ENCODE results near the gene CFAP58.

The CFAP58 gene

DNA sequence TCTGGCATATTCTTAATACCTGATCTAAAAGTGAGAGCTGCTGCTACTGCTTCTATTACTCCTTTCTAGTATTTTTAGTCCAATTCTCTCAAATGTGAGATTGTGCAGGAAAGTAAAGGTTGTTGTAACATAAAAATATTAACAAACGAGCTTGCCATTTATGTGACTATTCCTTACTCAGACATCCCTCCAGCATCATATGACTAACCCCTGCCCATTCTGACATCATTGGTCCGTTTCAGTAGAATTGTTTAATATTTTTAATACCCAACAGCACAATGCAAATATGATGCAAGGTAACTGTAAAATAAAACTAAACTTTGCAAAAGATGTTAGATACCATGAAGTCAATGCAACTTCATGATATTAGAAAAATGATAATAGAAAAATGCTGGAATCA lies 83.6 kb downstream of the CFAP58 start:
- Histone ChIP-seq H3K27ac (no peak overlapping the region), H3K9me3 (no peaks in the 10 kb centered on the region), H3K4me3 (ENCODE audit: low read depth in 1 of 2, low read length in 1 of 2) (no peak overlapping the region), H3K27me3 (no peaks in the 10 kb centered on the region), H3K36me3 (no peaks in the 10 kb centered on the region), H3K4me1 (ENCODE audit: control insufficient read depth in 1 of 2, insufficient read depth in 1 of 2, low read depth in 1 of 2, low read length in 1 of 2) (peaks cover 3 to 16% of the 10 kb centered on the region in 2 experiments)
- TF ChIP-seq, protein P1, sequence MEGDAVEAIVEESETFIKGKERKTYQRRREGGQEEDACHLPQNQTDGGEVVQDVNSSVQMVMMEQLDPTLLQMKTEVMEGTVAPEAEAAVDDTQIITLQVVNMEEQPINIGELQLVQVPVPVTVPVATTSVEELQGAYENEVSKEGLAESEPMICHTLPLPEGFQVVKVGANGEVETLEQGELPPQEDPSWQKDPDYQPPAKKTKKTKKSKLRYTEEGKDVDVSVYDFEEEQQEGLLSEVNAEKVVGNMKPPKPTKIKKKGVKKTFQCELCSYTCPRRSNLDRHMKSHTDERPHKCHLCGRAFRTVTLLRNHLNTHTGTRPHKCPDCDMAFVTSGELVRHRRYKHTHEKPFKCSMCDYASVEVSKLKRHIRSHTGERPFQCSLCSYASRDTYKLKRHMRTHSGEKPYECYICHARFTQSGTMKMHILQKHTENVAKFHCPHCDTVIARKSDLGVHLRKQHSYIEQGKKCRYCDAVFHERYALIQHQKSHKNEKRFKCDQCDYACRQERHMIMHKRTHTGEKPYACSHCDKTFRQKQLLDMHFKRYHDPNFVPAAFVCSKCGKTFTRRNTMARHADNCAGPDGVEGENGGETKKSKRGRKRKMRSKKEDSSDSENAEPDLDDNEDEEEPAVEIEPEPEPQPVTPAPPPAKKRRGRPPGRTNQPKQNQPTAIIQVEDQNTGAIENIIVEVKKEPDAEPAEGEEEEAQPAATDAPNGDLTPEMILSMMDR (IDR thresholded peaks at IDR 0.05): no peak

DNA sequence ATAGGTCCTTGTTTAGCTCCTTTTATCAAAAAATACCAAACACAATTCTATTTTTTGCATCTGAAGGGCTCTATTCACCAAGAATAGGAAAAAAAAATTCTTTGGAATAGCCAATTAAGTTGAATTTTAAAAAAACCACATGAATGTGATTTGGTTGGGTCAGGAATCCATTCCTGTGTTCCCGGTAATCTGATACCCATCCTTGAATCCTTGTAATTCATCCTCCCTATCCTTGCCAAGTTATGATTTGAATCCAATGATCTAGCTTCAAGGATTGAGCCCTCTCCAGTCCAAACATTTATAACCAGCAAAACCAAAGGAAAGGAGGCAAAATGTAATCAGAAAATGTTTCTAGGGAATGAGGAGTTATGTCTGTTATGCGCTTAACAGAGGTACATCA lies 86.6 kb downstream of the CFAP58 start:
- no peaks in the 10 kb centered on the region for H3K9me3 ChIP-seq

DNA sequence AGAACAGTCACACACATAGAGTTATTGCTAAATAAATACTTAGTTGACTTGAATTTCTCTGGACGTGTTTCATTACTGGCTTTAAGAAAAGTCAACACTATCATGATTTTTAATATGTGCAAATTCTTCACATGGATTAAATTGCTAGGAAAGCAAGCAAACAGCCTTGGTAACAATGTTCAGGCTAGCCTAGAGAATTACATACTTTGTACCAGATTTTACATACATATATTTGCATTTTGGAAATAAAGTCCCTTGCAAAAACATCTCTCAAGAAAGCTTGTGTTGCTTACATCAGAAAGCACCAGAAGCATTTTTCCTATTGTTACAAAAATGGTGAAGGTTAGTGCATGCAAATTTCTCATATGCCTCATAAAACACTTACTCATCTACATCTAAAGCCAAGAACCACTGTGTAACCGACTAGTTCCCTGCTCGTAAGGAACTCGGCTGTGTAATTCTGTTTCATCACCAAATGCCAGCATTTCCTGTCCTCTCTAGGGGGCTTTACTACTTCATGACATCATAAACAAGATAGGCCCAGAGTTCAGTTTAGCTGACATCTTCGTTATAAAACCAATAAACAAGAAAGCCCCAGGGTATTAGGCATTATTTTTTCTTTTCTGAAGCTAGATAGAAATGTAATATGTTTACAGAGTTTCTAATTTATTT lies 87.8 kb downstream of the CFAP58 start:
- Histone ChIP-seq H3K27ac (peak overlapping the region; percentile 73), H3K4me1 (ENCODE audit: control insufficient read depth in 1 of 2, insufficient read depth in 1 of 2, low read depth in 1 of 2, low read length in 1 of 2) (peaks cover 3 to 16% of the 10 kb centered on the region in 2 experiments), H3K27me3 (no peaks in the 10 kb centered on the region), H3K36me3 (no peaks in the 10 kb centered on the region), H3K4me3 (ENCODE audit: low read depth in 1 of 2, low read length in 1 of 2) (no peak overlapping the region), H3K9me3 (no peaks in the 10 kb centered on the region)
- TF ChIP-seq, protein P1 (IDR thresholded peaks at IDR 0.05): no peak

More for the DNA sequence above, 86.6 kb downstream of the CFAP58 start:
- TF ChIP-seq, protein P1 (IDR thresholded peaks at IDR 0.05): no peak
- Histone ChIP-seq H3K4me3 (ENCODE audit: low read depth in 1 of 2, low read length in 1 of 2) (no peak overlapping the region), H3K27ac (no peak overlapping the region), H3K27me3 (no peaks in the 10 kb centered on the region), H3K36me3 (no peaks in the 10 kb centered on the region), H3K4me1 (ENCODE audit: control insufficient read depth in 1 of 2, insufficient read depth in 1 of 2, low read depth in 1 of 2, low read length in 1 of 2) (peaks cover 3 to 16% of the 10 kb centered on the region in 2 experiments)

DNA sequence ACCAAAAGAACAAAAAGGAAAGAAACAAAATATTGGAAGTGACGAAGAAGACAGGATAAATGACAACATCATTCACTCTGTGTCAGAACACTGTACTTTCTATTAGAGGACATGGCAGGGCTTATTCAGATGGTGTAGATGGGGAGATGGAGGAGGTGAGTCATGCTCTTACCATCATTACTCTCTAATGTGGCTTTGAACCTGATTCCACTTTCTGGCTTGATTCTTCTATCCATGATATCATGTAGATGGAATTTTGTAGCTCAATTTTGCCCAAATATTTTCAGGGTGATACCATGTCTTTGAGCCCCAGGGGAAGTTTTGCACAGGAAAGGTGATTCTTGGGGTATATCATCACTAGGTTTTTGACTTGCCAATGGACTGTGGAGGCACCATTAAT lies 91.7 kb downstream of the CFAP58 start:
- no peaks in the 10 kb centered on the region for H3K9me3 ChIP-seq
- H3K27ac ChIP-seq: no peak overlapping the region
- H3K27me3 ChIP-seq: no peaks in the 10 kb centered on the region
- no peak overlapping the region for H3K4me3 ChIP-seq (ENCODE audit: low read depth in 1 of 2, low read length in 1 of 2)
- peaks cover 3 to 16% of the 10 kb centered on the region in 2 experiments for H3K4me1 ChIP-seq (ENCODE audit: control insufficient read depth in 1 of 2, insufficient read depth in 1 of 2, low read depth in 1 of 2, low read length in 1 of 2)
- TF ChIP-seq, protein P1 (IDR thresholded peaks at IDR 0.05): no peak
- no peaks in the 10 kb centered on the region for H3K36me3 ChIP-seq

DNA sequence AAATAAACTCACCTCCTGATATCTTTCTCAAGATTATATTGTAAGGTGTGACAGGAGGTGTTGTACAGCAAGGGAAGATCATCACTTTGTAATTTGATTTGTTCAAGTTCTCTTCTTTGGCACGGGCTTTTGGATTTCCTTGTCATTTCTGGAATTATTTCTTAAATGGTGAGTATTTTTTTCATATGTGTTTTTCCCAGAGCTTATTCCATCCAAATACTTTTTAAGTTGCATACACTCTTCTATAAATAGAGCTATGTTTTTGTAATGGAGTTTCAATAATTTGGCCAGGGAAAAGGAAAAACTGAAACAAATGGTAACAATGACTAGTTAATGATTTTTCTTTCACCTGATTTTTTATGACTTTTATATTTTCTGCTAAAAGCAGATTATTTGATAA lies 92.5 kb downstream of the CFAP58 start:
- Histone ChIP-seq H3K4me3 (ENCODE audit: low read depth in 1 of 2, low read length in 1 of 2) (no peak overlapping the region), H3K36me3 (no peaks in the 10 kb centered on the region), H3K27ac (no peak overlapping the region), H3K27me3 (no peaks in the 10 kb centered on the region), H3K4me1 (ENCODE audit: control insufficient read depth in 1 of 2, insufficient read depth in 1 of 2, low read depth in 1 of 2, low read length in 1 of 2) (peaks cover 3 to 10% of the 10 kb centered on the region in 2 experiments), H3K9me3 (no peaks in the 10 kb centered on the region)
- TF ChIP-seq, protein P1 (IDR thresholded peaks at IDR 0.05): no peak
